K562 (cell line): Measurements from ENCODE around the gene KHSRP. TPM values are rescaled to one million over a fixed set of nuclear protein-coding genes. Genes with fewer than 3 reads are reported as not detected.

Source experiments
- CBX1 ChIP-seq: sonication (generic); IDR thresholded peaks from 2 replicates; pipeline ENCODE4 v1.6.1; 2016; ENCODE audit warnings: antibody characterized with exemption, low read depth, mild to moderate bottlenecking
- CSDE1 ChIP-seq, 2 experiments: fragments of 450-650 bp; IDR thresholded peaks; 2 replicates each; pipeline ENCODE4 v1.6.1; 2016; ENCODE audit warnings: mild to moderate bottlenecking in 1 of 2
- DEAF1 ChIP-seq: fragments of 450-650 bp; formaldehyde crosslinking; IDR thresholded peaks from 2 replicates; pipeline ENCODE4 v1.4.0; 2020; ENCODE audit warnings: mild to moderate bottlenecking, moderate library complexity
- MGA ChIP-seq: fragments of 450-650 bp; IDR thresholded peaks from 2 replicates; pipeline ENCODE4 v1.6.1; 2016; ENCODE audit warnings: mild to moderate bottlenecking, moderate library complexity
- MTA1 ChIP-seq: fragments of 450-650 bp; IDR thresholded peaks from 2 replicates; pipeline ENCODE4 v1.6.1; 2017; ENCODE audit warnings: borderline replicate concordance
- MXI1 ChIP-seq: IDR thresholded peaks from 2 replicates; pipeline ENCODE4 v1.6.1; 2011; ENCODE audit warnings: low read depth, mild to moderate bottlenecking, improper control_type of control experiment, low read length
- SLC30A9 ChIP-seq: fragments of 250-450 bp; sonication (Bioruptor Pico); IDR thresholded peaks from 2 replicates; pipeline ENCODE4 v1.8.0; 2022; ENCODE audit warnings: mild to moderate bottlenecking, moderate library complexity
- STAT5A ChIP-seq: IDR thresholded peaks from 2 replicates; pipeline ENCODE4 v1.6.1; 2012; ENCODE audit warnings: low read length, inconsistent platforms, borderline replicate concordance
- STAT6 ChIP-seq: sonication (generic); formaldehyde crosslinking; IDR thresholded peaks from 2 replicates; pipeline ENCODE4 v1.8.1; 2023; ENCODE audit warnings: mild to moderate bottlenecking, missing genetic modification reagents
- ZKSCAN3 ChIP-seq: fragments of 250-450 bp; sonication (Bioruptor Pico); IDR thresholded peaks from 2 replicates; pipeline ENCODE4 v1.4.0; 2020
- polyA plus RNA-seq, 8 experiments: library from polyadenylated mRNA; depleted of rRNA in 4 of 8; stranded (reverse) in 5 of 8; unstranded in 3 of 8; fragments of >200 nt; fragmentation: Nextera tagmentation in 2 of 8; fragmentation: Illumina TruSeq in 1 of 8; extraction: Ambion mirVana in 2 of 8; extraction: Trizol in 1 of 8; gene quantifications; 2 replicates each; pipeline versions ENCODE4 v1.2.1 to v1.2.3, GENCODE V29; 2011 to 2014; ENCODE audit warnings: inconsistent platforms in 1 of 8, missing spikeins in 1 of 8
- total RNA-seq, 7 experiments: library from RNA; depleted of rRNA in 6 of 7; stranded (reverse); fragments of >200 nt in 6 of 7; fragmentation: Illumina TruSeq in 2 of 7; extraction: Trizol in 2 of 7; gene quantifications; 2 replicates each; pipeline versions ENCODE4 v1.2.1 to v1.2.3, GENCODE V29; 2011 to 2021; ENCODE audit warnings: low replicate concordance in 1 of 7
- TF ChIP-seq, protein P1 (sequence below): sonication (generic); formaldehyde crosslinking; IDR thresholded peaks from 2 replicates; pipeline ENCODE4 v1.8.0; 2022; ENCODE audit warnings: mild to moderate bottlenecking, missing genetic modification reagents

Gene KHSRP
- total and polyA plus RNA-seq, 9 of the 15 experiments (the other 6 are each of a cell fraction or from before 2014, with no cell fraction given), result 4.2 to 564 (median 139) TPM

DNA sequence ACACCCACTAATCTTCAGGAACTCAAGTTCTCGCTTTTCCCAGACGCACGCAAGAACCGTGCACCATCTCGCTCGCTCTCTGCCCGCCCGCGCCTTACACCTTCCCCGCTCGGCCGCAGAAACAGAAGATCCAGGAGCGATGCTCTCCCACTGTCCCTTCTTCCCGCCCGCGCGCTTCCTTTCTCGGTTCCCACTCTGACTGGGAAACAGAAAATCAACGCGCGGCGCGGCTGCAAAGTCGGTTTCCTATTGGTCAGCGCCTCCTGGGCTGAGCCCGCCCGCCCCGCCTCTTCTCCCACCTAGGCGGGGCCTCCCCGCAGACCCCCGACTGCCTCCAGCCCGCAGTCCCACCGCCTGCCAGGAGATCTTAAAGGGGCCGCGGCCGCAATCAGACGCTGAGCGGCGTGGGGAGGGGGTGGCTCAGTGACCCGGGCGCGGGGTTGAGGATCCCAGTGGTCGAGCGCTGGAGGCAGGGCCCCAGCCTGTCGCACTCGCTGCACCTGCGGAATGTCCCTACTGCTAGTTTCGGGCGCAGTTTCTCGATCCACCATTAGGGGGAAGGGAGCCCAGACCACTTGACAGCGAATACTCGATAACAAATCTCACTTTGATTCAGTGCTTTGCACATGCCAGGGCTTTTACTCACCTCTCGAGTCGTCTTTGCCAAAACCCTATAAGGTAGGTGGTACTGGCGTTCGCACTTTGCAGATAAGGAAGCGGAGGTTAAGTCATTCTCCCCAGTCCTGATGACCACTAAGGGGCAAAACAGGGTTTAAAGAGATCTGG lies 35.7 kb upstream of the KHSRP start (continued):
- no peak for TF ChIP-seq MXI1
- TF ChIP-seq ZKSCAN3 (CRISPR knock-in tag), result no peak
- no peak for TF ChIP-seq CSDE1 (IDR thresholded peaks at IDR 0.05)
- TF ChIP-seq, protein P1, sequence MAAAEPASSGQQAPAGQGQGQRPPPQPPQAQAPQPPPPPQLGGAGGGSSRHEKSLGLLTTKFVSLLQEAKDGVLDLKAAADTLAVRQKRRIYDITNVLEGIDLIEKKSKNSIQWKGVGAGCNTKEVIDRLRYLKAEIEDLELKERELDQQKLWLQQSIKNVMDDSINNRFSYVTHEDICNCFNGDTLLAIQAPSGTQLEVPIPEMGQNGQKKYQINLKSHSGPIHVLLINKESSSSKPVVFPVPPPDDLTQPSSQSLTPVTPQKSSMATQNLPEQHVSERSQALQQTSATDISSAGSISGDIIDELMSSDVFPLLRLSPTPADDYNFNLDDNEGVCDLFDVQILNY (CRISPR knock-in tag), result no peak
- TF ChIP-seq MTA1, result peak; percentile 76
- peak; percentile 64 for TF ChIP-seq MGA
- no peak for TF ChIP-seq STAT6 (CRISPR knock-in tag)
- TF ChIP-seq CBX1, result no peak; the same call in 1 of the 2 replicates
- TF ChIP-seq STAT5A, result no peak; the same call in 1 of the 2 replicates
- TF ChIP-seq SLC30A9 (CRISPR knock-in tag), result no peak
- no peak for TF ChIP-seq DEAF1 (CRISPR knock-in tag)
